GM23338 (cell line): ENCODE data around the gene HOXD8. TPM values are rescaled to one million over a fixed set of nuclear protein-coding genes. Genes with fewer than 3 reads are reported as not detected.

Experiments
- ATAC-seq: fragments of 200-7000 bp; cut with Tn5 transposase; 3 replicates; pipeline ENCODE4 v1.9.1; 2020
- DNase-seq: peaks from one replicate; pipeline ENCODE4 v3.0.0-alpha.2; 2015; ENCODE audit warnings: low spot score
- H2AFZ ChIP-seq: fragments of 200-600 bp; sonication (generic); 2 replicates; pipeline ENCODE4 v1.8.0; 2016; ENCODE audit warnings: antibody characterized with exemption, mild to moderate bottlenecking, moderate library complexity
- H3F3A ChIP-seq: fragments of 200-600 bp; sonication (generic); replicated peaks from 2 replicates; pipeline ENCODE4 v1.8.0; 2017; ENCODE audit warnings: antibody characterized with exemption, mixed run types, low read depth
- H3K27ac ChIP-seq: fragments of 200-600 bp; sonication (generic); 2 replicates; pipeline ENCODE4 v1.6.1; 2016; ENCODE audit warnings: low read depth
- H3K27me3 ChIP-seq: fragments of 200-600 bp; sonication (generic); 2 replicates; pipeline ENCODE4 v1.8.0; 2016; ENCODE audit warnings: mild to moderate bottlenecking, mixed run types, moderate library complexity; ENCODE audit not compliant: insufficient read depth
- H3K36me3 ChIP-seq: fragments of 200-600 bp; sonication (generic); 2 replicates; pipeline ENCODE4 v1.8.0; 2016; ENCODE audit warnings: mild to moderate bottlenecking; ENCODE audit not compliant: insufficient read depth
- H3K4me1 ChIP-seq: fragments of 200-600 bp; sonication (generic); 2 replicates; pipeline ENCODE4 v1.8.0; 2016; ENCODE audit warnings: mild to moderate bottlenecking, moderate library complexity; ENCODE audit not compliant: insufficient read depth
- H3K4me2 ChIP-seq: fragments of 200-600 bp; sonication (generic); 2 replicates; pipeline ENCODE4 v1.7.1; 2017; ENCODE audit warnings: mixed run types
- H3K4me3 ChIP-seq: fragments of 200-600 bp; sonication (generic); 2 replicates; pipeline ENCODE4 v1.6.1; 2016; ENCODE audit warnings: mixed run types
- H3K79me2 ChIP-seq: fragments of 200-600 bp; sonication (generic); replicated peaks from 2 replicates; pipeline ENCODE4 v1.8.0; 2017; ENCODE audit warnings: mild to moderate bottlenecking; ENCODE audit not compliant: insufficient read depth
- H3K9me2 ChIP-seq: fragments of 200-600 bp; sonication (generic); 2 replicates; pipeline ENCODE4 v1.8.0; 2017; ENCODE audit not compliant: insufficient read depth
- H4K20me1 ChIP-seq: fragments of 200-600 bp; sonication (generic); replicated peaks from 2 replicates; pipeline ENCODE4 v1.8.0; 2017; ENCODE audit warnings: mild to moderate bottlenecking; ENCODE audit not compliant: insufficient read depth
- H3K27ac Mint-ChIP-seq: 2 replicates; pipeline ENCODE4 v1.8.0; 2020; ENCODE audit warnings: inconsistent platforms, mild to moderate bottlenecking, moderate library complexity, mixed read lengths
- H3K27me3 Mint-ChIP-seq: 3 replicates; pipeline ENCODE4 v1.8.0; 2022; ENCODE audit warnings: low read depth, mild to moderate bottlenecking, moderate library complexity, mixed read lengths, inconsistent platforms; ENCODE audit not compliant: insufficient read depth, poor library complexity
- H3K36me3 Mint-ChIP-seq: 3 replicates; pipeline ENCODE4 v1.8.0; 2021; ENCODE audit warnings: low read depth, mild to moderate bottlenecking, inconsistent platforms, moderate library complexity, mixed read lengths
- H3K4me1 Mint-ChIP-seq: 3 replicates; pipeline ENCODE4 v1.8.0; 2020; ENCODE audit warnings: mild to moderate bottlenecking, inconsistent platforms, mixed read lengths
- H3K4me3 Mint-ChIP-seq: 3 replicates; pipeline ENCODE4 v1.8.0; 2021; ENCODE audit warnings: moderate library complexity, mild to moderate bottlenecking, inconsistent platforms, mixed read lengths
- H3K9me3 Mint-ChIP-seq: 3 replicates; pipeline ENCODE4 v1.8.0; 2020; ENCODE audit warnings: moderate library complexity, mild to moderate bottlenecking, inconsistent platforms, mixed read lengths
- CREB1 ChIP-seq: fragments of 250-450 bp; sonication (Bioruptor Pico); IDR thresholded peaks from 2 replicates; pipeline ENCODE4 v1.5.0; 2020; ENCODE audit warnings: low read depth, mild to moderate bottlenecking, moderate library complexity
- CTCF ChIP-seq, 2 experiments: fragments of 200-600 bp in 1 of 2; sonication (generic) in 1 of 2; conservative IDR thresholded peaks; 2 replicates each; pipeline versions ENCODE4 v1.5.1 to v1.6.1; 2016 to 2017; ENCODE audit warnings: antibody characterized with exemption in 2 of 2, low read depth in 2 of 2, mild to moderate bottlenecking in 2 of 2, moderate library complexity in 1 of 2
- EZH2 ChIP-seq: fragments of 200-600 bp; sonication (generic); IDR thresholded peaks from one replicate; pipeline ENCODE4 v1.8.0; 2017; ENCODE audit warnings: antibody characterized with exemption, mild to moderate bottlenecking, low read depth; ENCODE audit not compliant: unreplicated experiment
- NANOG ChIP-seq: IDR thresholded peaks from 2 replicates; pipeline ENCODE4 v1.6.1; 2016; ENCODE audit warnings: antibody characterized with exemption, borderline replicate concordance
- ZNF462 ChIP-seq: fragments of 250-450 bp; sonication (Bioruptor Pico); IDR thresholded peaks from 2 replicates; pipeline ENCODE4 v1.5.0; 2020; ENCODE audit warnings: mild to moderate bottlenecking, moderate library complexity
- polyA plus RNA-seq: library from polyadenylated mRNA; unstranded; fragments of >200 nt; fragmentation: Nextera tagmentation; extraction: Ambion mirVana; gene quantifications from 2 replicates; pipeline ENCODE4 v1.2.1, GENCODE V29; 2016
- total RNA-seq: library from RNA; depleted of rRNA; stranded (reverse); fragments of >200 nt; shearing (Covaris generic); gene quantifications from 2 replicates; pipeline ENCODE4 v1.2.3, GENCODE V29; 2014

Gene HOXD8
- total and polyA plus RNA-seq, 2 experiments from 2014 or later: not detected

GRCh38 chr2:176079831-176080539, 49.5 kb upstream of the HOXD8 start:
- Mint-ChIP-seq H3K4me1 (peaks cover 43% of the 10 kb centered on the region), H3K36me3 (peaks cover 4% of the 10 kb centered on the region; the same call in 1 of the 3 replicates), H3K27ac (no peak overlapping the region), H3K9me3 (peaks cover 9% of the 10 kb centered on the region; the same call in 2 of the 3 replicates), H3K27me3 (peaks cover 96% of the 10 kb centered on the region), H3K4me3 (peak overlapping the region; percentile 68)
- Histone ChIP-seq H3K4me3 (peak overlapping the region; percentile 58), H3K9me2 (no peaks in the 10 kb centered on the region), H3K36me3 (no peaks in the 10 kb centered on the region), H3K79me2 (no peaks in the 10 kb centered on the region), H3K27ac (no peak overlapping the region), H2AFZ (peak overlapping the region; percentile 98), H3K4me1 (peaks cover 33% of the 10 kb centered on the region), H4K20me1 (peaks cover 42% of the 10 kb centered on the region), H3K27me3 (peaks cover 98% of the 10 kb centered on the region), H3K4me2 (peak overlapping the region; percentile 91), H3F3A (peaks cover 32% of the 10 kb centered on the region)
- no peak for TF ChIP-seq EZH2
- TF ChIP-seq CREB1 (CRISPR knock-in tag): peak; percentile 72
- TF ChIP-seq CTCF (conservative IDR thresholded peaks at IDR 0.05; ENCODE audit: low read depth in 2 of 2): peak; percentile 88 to 92
- peak; percentile 86 for DNase-seq
- peak; percentile 71 for ATAC-seq

GRCh38 chr2:176080540-176081375, 48.7 kb upstream of the HOXD8 start:
- peak; percentile 51 for DNase-seq
- peaks cover 36% of the 10 kb centered on the region for H3F3A ChIP-seq
- Mint-ChIP-seq H3K36me3 (peaks cover 4% of the 10 kb centered on the region; the same call in 1 of the 3 replicates), H3K9me3 (peaks cover 9% of the 10 kb centered on the region; the same call in 2 of the 3 replicates), H3K27me3 (peaks cover 96% of the 10 kb centered on the region), H3K4me1 (peaks cover 44% of the 10 kb centered on the region), H3K4me3 (peak overlapping the region; percentile 62), H3K27ac (no peak overlapping the region)
- ATAC-seq: peak; percentile 2; the same call in 2 of the 3 replicates
- H3K4me2 ChIP-seq: peak overlapping the region; percentile 71
- no peak overlapping the region for H3K27ac ChIP-seq
- H3K4me3 ChIP-seq: peak overlapping the region; percentile 48
- no peaks in the 10 kb centered on the region for H3K36me3 ChIP-seq
- peaks cover 98% of the 10 kb centered on the region for H3K27me3 ChIP-seq
- H3K4me1 ChIP-seq: peaks cover 36% of the 10 kb centered on the region
- H3K9me2 ChIP-seq: no peaks in the 10 kb centered on the region
- no peaks in the 10 kb centered on the region for H3K79me2 ChIP-seq
- H4K20me1 ChIP-seq: peaks cover 48% of the 10 kb centered on the region
- 0 out of 2 replicates have a peak overlapping the region, but pooled peaks have one; percentile 69 for H2AFZ ChIP-seq
- TF ChIP-seq CREB1 (CRISPR knock-in tag): no peak
- TF ChIP-seq CTCF (conservative IDR thresholded peaks at IDR 0.05; ENCODE audit: low read depth in 2 of 2): no peak
- no peak for TF ChIP-seq NANOG
- peak; percentile 95 for TF ChIP-seq EZH2
- TF ChIP-seq ZNF462: no peak
